SK-N-SH (cell line): Measurements from ENCODE around the gene KRT9.

Experiments
- CTCF ChIP-seq: fragments of 200-600 bp; sonication (generic); IDR thresholded peaks from 2 replicates; pipeline ENCODE4 v1.6.1; 2017; ENCODE audit warnings: antibody characterized with exemption, mild to moderate bottlenecking, moderate library complexity
- FOXJ3 ChIP-seq: sonication (generic); formaldehyde crosslinking; IDR thresholded peaks from 2 replicates; pipeline ENCODE4 v1.5.1; 2020; ENCODE audit warnings: mild to moderate bottlenecking, missing genetic modification reagents
- FOXM1 ChIP-seq: IDR thresholded peaks from 2 replicates; pipeline ENCODE4 v1.4.0; 2012; ENCODE audit warnings: low read depth, mild to moderate bottlenecking
- IRF3 ChIP-seq: fragments of 150-350 bp; IDR thresholded peaks from 2 replicates; pipeline ENCODE4 v1.6.1; 2016; ENCODE audit warnings: mild to moderate bottlenecking, low read depth, low read length
- JUND ChIP-seq: IDR thresholded peaks from 2 replicates; pipeline ENCODE4 v1.4.0; 2012
- MEF2A ChIP-seq: IDR thresholded peaks from 2 replicates; pipeline ENCODE4 v1.4.0; 2012; ENCODE audit warnings: low read depth, borderline replicate concordance
- MXI1 ChIP-seq: IDR thresholded peaks from 2 replicates; pipeline ENCODE4 v1.6.1; 2012; ENCODE audit warnings: mild to moderate bottlenecking, low read depth, low read length, improper control_type of control experiment
- NRF1 ChIP-seq: IDR thresholded peaks from 2 replicates; pipeline ENCODE4 v1.6.1; 2012; ENCODE audit warnings: low read depth, mild to moderate bottlenecking, low read length
- POLR2AphosphoS5 ChIP-seq: IDR thresholded peaks from 2 replicates; pipeline ENCODE4 v1.6.1; 2012; ENCODE audit warnings: low read depth, low read length
- RAD21 ChIP-seq: IDR thresholded peaks from 2 replicates; pipeline ENCODE4 v1.6.1; 2012; ENCODE audit warnings: mild to moderate bottlenecking, low read length
- SMC3 ChIP-seq: IDR thresholded peaks from 2 replicates; pipeline ENCODE4 v1.6.1; 2012; ENCODE audit warnings: low read depth, low read length, improper control_type of control experiment
- TF ChIP-seq, protein P1 (sequence below): IDR thresholded peaks from 2 replicates; pipeline ENCODE4 v1.4.0; 2012; ENCODE audit warnings: low read depth, borderline replicate concordance

DNA sequence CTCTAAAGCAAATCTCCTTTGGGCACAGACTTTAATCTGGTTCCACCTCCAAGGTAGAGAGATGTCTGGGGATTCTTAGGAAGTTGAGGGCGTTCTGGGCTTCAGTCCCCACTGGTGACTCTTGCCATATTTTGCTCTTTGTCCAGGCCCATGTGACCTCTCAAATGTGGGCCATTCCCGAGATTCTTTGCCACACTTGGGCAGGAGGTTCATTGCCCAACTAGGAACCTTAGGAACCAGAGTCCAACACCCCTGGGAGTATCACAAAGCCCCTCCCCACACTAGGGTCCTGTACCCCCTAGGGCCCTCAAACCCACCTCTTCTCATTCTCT is 8.4 kb upstream of the KRT9 start:
- TF ChIP-seq NRF1 = no peak
- TF ChIP-seq CTCF = no peak
- TF ChIP-seq, protein P1, sequence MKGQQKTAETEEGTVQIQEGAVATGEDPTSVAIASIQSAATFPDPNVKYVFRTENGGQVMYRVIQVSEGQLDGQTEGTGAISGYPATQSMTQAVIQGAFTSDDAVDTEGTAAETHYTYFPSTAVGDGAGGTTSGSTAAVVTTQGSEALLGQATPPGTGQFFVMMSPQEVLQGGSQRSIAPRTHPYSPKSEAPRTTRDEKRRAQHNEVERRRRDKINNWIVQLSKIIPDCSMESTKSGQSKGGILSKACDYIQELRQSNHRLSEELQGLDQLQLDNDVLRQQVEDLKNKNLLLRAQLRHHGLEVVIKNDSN = no peak
- TF ChIP-seq IRF3 = no peak
- TF ChIP-seq MXI1 = no peak
- TF ChIP-seq JUND = no peak
- no peak for TF ChIP-seq FOXM1
- no peak for TF ChIP-seq MEF2A
- no peak for TF ChIP-seq POLR2AphosphoS5
- no peak for TF ChIP-seq FOXJ3 (CRISPR knock-in tag)
- TF ChIP-seq SMC3 = no peak
- no peak for TF ChIP-seq RAD21
